GM12878 (cell line): ENCODE results near the gene IRAK4. TPM values are rescaled to one million over a fixed set of nuclear protein-coding genes. Genes with fewer than 3 reads are reported as not detected.

Experiments
- ATAC-seq: fragments of 200-7000 bp; cut with Tn5 transposase; 3 replicates; pipeline ENCODE4 v1.9.1; 2020; ENCODE audit warnings: mild to moderate bottlenecking, moderate library complexity
- BruUV-seq: library from RNA; stranded (reverse); fragments of 400-500 nt; replicated peaks from 2 replicates; lab custom pipeline; 2021; lab: Mats Ljungman, UMichigan
- CTCF ChIA-PET: fragments of 300-600 bp; sonication (Branson Sonifier 250); formaldehyde crosslinking; extraction: SDS; loops from one replicate; lab custom pipeline; 2021; ENCODE audit warnings: inconsistent platforms; lab: Yijun Ruan, JAX
- POLR2A ChIA-PET: fragments of 350-600 bp; formaldehyde crosslinking; extraction: SDS; loops from one replicate; lab custom pipeline; 2021; ENCODE audit warnings: inconsistent platforms; lab: Charles Lee
- RAD21 ChIA-PET: fragments of 300-600 bp; sonication (Branson Sonifier 250); formaldehyde crosslinking; loops from one replicate; lab custom pipeline; 2023; ENCODE audit warnings: antibody characterized with exemption; ENCODE audit not compliant: unreplicated experiment; lab: Charles Lee
- SMC1A ChIA-PET: fragments of 300-600 bp; sonication (Branson Sonifier 250); formaldehyde crosslinking; loops from one replicate; lab custom pipeline; 2023; ENCODE audit not compliant: unreplicated experiment, uncharacterized antibody; lab: Charles Lee
- DNase-seq: peaks from one replicate; pipeline ENCODE4 v3.0.0-alpha.2; 2011; ENCODE audit warnings: low read depth, low spot score
- FAIRE-seq: peaks from 3 replicates; lab custom pipeline; 2011; peaks lifted over from hg19 to GRCh38; lab: Jason Lieb, UNC
- H2AFZ ChIP-seq: 2 replicates; pipeline ENCODE4 v1.6.0; 2011; ENCODE audit warnings: low read depth, low read length, control low read depth; ENCODE audit not compliant: control insufficient read depth
- H3K27ac ChIP-seq: 2 replicates; pipeline ENCODE4 v1.5.1; 2011; ENCODE audit warnings: control low read depth; ENCODE audit not compliant: control insufficient read depth, insufficient read depth
- H3K27me3 ChIP-seq, 2 experiments: replicated peaks in 1 of 2; 2 replicates each; pipeline versions ENCODE4 v1.6.0 to v1.6.1; 2011; ENCODE audit warnings: low read length in 1 of 2; ENCODE audit not compliant: control insufficient read depth in 2 of 2, insufficient read depth in 2 of 2
- H3K36me3 ChIP-seq, 2 experiments: 2 replicates each; pipeline ENCODE4 v1.5.1; 2011; ENCODE audit warnings: low read length in 1 of 2; ENCODE audit not compliant: control insufficient read depth in 2 of 2, insufficient read depth in 2 of 2
- H3K4me1 ChIP-seq: 2 replicates; pipeline ENCODE4 v1.6.1; 2011; ENCODE audit warnings: mild to moderate bottlenecking, low read length, moderate library complexity, mixed read lengths; ENCODE audit not compliant: control insufficient read depth, insufficient read depth
- H3K4me2 ChIP-seq: 2 replicates; pipeline ENCODE4 v1.6.0; 2011; ENCODE audit warnings: control low read depth; ENCODE audit not compliant: control insufficient read depth, insufficient read depth
- H3K4me3 ChIP-seq: fragments of 200-600 bp; sonication (generic); 2 replicates; pipeline ENCODE4 v1.5.1; 2016
- H3K79me2 ChIP-seq: 2 replicates; pipeline ENCODE4 v1.6.0; 2011; ENCODE audit warnings: low read length; ENCODE audit not compliant: control insufficient read depth, insufficient read depth
- H3K9ac ChIP-seq: 2 replicates; pipeline ENCODE4 v1.8.0; 2011; ENCODE audit warnings: low read length, control low read depth, mixed read lengths; ENCODE audit not compliant: control insufficient read depth, insufficient read depth
- H3K9me3 ChIP-seq: replicated peaks from 3 replicates; pipeline ENCODE4 v1.5.1; 2011; ENCODE audit warnings: mild to moderate bottlenecking, low read length; ENCODE audit not compliant: control insufficient read depth, insufficient read depth
- H4K20me1 ChIP-seq: 2 replicates; pipeline ENCODE4 v1.6.0; 2011; ENCODE audit not compliant: control insufficient read depth, insufficient read depth
- ATF3 ChIP-seq: IDR thresholded peaks from 2 replicates; pipeline ENCODE4 v1.6.1; 2011; ENCODE audit warnings: low read depth, mild to moderate bottlenecking, low read length, moderate library complexity, borderline replicate concordance; ENCODE audit errors: extremely low read depth
- CHD4 ChIP-seq: fragments of 200-600 bp; sonication (generic); IDR thresholded peaks from 2 replicates; pipeline ENCODE4 v1.6.1; 2016; ENCODE audit warnings: mild to moderate bottlenecking
- ETV6 ChIP-seq, 2 experiments: fragments of 450-650 bp in 1 of 2; IDR thresholded peaks in 1 of 2; conservative IDR thresholded peaks in 1 of 2; 2 replicates each; pipeline ENCODE4 v1.6.1; 2014; ENCODE audit warnings: antibody characterized with exemption in 1 of 2, borderline replicate concordance in 1 of 2, low read depth in 1 of 2, mild to moderate bottlenecking in 1 of 2, moderate library complexity in 1 of 2
- EZH2 ChIP-seq: IDR thresholded peaks from 2 replicates; pipeline ENCODE4 v1.6.1; 2012; ENCODE audit warnings: low read depth, mild to moderate bottlenecking, control low read depth, inconsistent platforms, low read length, borderline replicate concordance; ENCODE audit not compliant: control insufficient read depth
- KAT2A ChIP-seq: conservative IDR thresholded peaks from 2 replicates; pipeline ENCODE4 v1.6.1; 2011; ENCODE audit warnings: low read depth, low read length; ENCODE audit not compliant: control insufficient read depth
- NBN ChIP-seq: fragments of 450-650 bp; IDR thresholded peaks from 2 replicates; pipeline ENCODE4 v1.6.1; 2016
- NFIC ChIP-seq: IDR thresholded peaks from 2 replicates; pipeline ENCODE4 v1.6.1; 2012; ENCODE audit warnings: low read depth, mild to moderate bottlenecking, inconsistent platforms, low read length, moderate library complexity
- PBX3 ChIP-seq: IDR thresholded peaks from 2 replicates; pipeline ENCODE4 v1.6.1; 2011; ENCODE audit warnings: mild to moderate bottlenecking, low read depth, low read length, moderate library complexity; ENCODE audit not compliant: insufficient replicate concordance
- SREBF1 ChIP-seq: IDR thresholded peaks from 2 replicates; pipeline ENCODE4 v1.6.1; 2012; ENCODE audit warnings: mild to moderate bottlenecking, low read length
- STAT1 ChIP-seq: fragments of 450-650 bp; conservative IDR thresholded peaks from 2 replicates; pipeline ENCODE4 v1.6.1; 2014; ENCODE audit warnings: antibody characterized with exemption, mild to moderate bottlenecking
- USF1 ChIP-seq: IDR thresholded peaks from 2 replicates; pipeline ENCODE4 v1.6.1; 2011; ENCODE audit warnings: borderline replicate concordance, low read depth, mild to moderate bottlenecking, moderate library complexity, mixed read lengths, low read length; ENCODE audit not compliant: insufficient read depth; ENCODE audit errors: extremely low read length
- WGBS: methylation state at CpG from one replicate; pipeline ENCODE4 v1.1.6; 2016; ENCODE audit warnings: low lambda C conversion rate; ENCODE audit not compliant: insufficient replicate concordance, insufficient coverage; ENCODE audit errors: missing lambda C conversion rate; 5-methylcytosine and 5-hydroxymethylcytosine counted together
- in situ Hi-C: fragments of 300-500 bp; cut with MboI; formaldehyde crosslinking; loops from 9 replicates; pipeline ENCODE4 v1.14.3; 2018; ENCODE audit warnings: mixed read lengths
- intact Hi-C: fragments of 100-400 bp; cut with micrococcal nuclease; formaldehyde crosslinking; loops from one replicate; pipeline ENCODE4 v1.14.2; 2022; ENCODE audit not compliant: unreplicated experiment
- polyA plus RNA-seq, 11 experiments: library from polyadenylated mRNA; depleted of rRNA in 4 of 11; unstranded in 6 of 11; stranded (reverse) in 5 of 11; fragments of >200 nt; fragmentation: Nextera tagmentation in 4 of 11; fragmentation: Illumina TruSeq in 1 of 11; extraction: Ambion mirVana in 4 of 11; extraction: Trizol in 1 of 11; gene quantifications; 1 replicate in 1 of 11; 2 replicates in 10 of 11; pipeline versions ENCODE4 v1.2.1 to v1.2.3, GENCODE V29; 2011 to 2016; ENCODE audit warnings: inconsistent platforms in 2 of 11, missing spikeins in 2 of 11, low read depth in 1 of 11
- total RNA-seq, 4 experiments: library from RNA; depleted of rRNA in 3 of 4; stranded (reverse); fragments of >200 nt in 3 of 4; fragmentation: Illumina TruSeq in 1 of 4; extraction: Trizol in 1 of 4; gene quantifications; 2 replicates each; pipeline versions ENCODE4 v1.2.1 to v1.2.3, GENCODE V29; 2013 to 2021

Gene IRAK4
- total and polyA plus RNA-seq, 10 of the 15 experiments (the other 5 are each of a cell fraction or from before 2014, with no cell fraction given): 7.9 to 46.8 (median 20.9) TPM

DNA sequence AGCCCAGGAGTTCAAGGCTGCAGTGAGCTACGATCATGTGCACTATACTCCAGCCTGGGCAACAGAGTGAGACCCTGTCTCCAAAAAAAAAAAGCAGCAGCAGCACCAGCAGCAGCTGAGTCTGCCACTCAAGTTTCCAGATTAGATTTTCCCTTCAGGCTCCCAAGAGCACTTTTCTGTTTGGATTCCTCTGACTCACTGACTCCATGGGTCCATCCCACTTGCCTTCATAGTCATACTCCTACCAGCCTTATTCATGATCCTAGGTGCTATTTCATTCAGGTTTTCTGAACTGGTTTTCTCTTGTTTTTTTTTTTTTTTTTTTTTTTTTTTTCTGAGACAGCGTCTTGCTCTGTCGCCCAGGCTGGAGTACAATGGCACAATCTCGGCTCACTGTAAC is 54.2 kb downstream of the IRAK4 start (continued):
- TF ChIP-seq CHD4 (no peak), USF1 (no peak), EZH2 (no peak), SREBF1 (no peak)

DNA sequence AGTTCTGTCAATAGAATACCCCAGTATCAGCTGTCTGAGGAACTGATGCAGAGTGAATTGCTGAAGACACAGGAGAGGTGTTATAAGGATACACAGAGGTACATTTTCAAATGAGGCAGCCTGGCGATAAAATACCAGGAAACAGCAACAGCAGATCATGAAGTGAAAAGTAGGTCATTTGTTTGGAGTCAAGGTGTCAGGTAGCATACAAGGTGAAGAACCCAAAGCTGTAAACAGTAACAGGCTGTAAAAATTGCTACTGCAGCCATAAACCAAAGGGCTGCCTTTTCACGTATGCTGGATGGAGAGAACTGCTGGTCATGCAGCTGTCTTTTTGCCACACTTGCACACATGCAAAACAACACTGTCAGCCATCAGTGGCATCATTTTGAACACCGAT is 56.7 kb downstream of the IRAK4 start:
- H4K20me1 ChIP-seq: no peaks in the 10 kb centered on the region
- H3K9ac ChIP-seq: no peak overlapping the region
- FAIRE-seq: no peak
- intact Hi-C loops: no loop called here
- TF ChIP-seq STAT1 (no peak), NBN (no peak), NFIC (no peak), ETV6 (conservative IDR thresholded peaks at IDR 0.05 in 1 of 2, IDR thresholded peaks at IDR 0.05 in 1 of 2; ENCODE audit: borderline replicate concordance in 1 of 2, low read depth in 1 of 2) (no peak), ATF3 (no peak), PBX3 (no peak), KAT2A (no peak)
- TF ChIP-seq, all 136 proteins: peak for 0
- Histone ChIP-seq H3K4me2 (no peak overlapping the region), H3K36me3 (no peaks in the 10 kb centered on the region), H3K27ac (no peak overlapping the region), H3K79me2 (no peaks in the 10 kb centered on the region), H3K27me3 (no peaks in the 10 kb centered on the region), H3K4me3 (no peak overlapping the region), H3K9me3 (no peaks in the 10 kb centered on the region), H3K4me1 (no peaks in the 10 kb centered on the region), H2AFZ (no peak overlapping the region)
- ChIA-PET RAD21 (no interaction called here), CTCF (interaction anchor here (1.0 kb wide), 1 partner anchor 67 kb away, joined by 3 read pairs; no protein-coding TSS in a partner anchor), SMC1A (interaction anchor here (1.2 to 2.6 kb wide), 2 partner anchors 8 to 15 kb away, joined by 3 to 9 read pairs; partner anchors contain the start of gene TWF1), POLR2A (interaction anchor here (0.6 to 1.2 kb wide), 3 partner anchors 9 to 144 kb away, joined by 3 read pairs; no protein-coding TSS in a partner anchor)
- ATAC-seq: no peak
- DNase-seq: no peak
- BruUV-seq: no TSS peak
- in situ Hi-C loops: no loop called here
- WGBS: 48% methylated on average over 3 of the region's 3 CpGs
